GM15510 (cell line): ENCODE data around the gene TMEM8B.

Experiments used
- POLR2A ChIP-seq: IDR thresholded peaks from 3 replicates; pipeline ENCODE4 v1.6.1; 2011; ENCODE audit warnings: borderline replicate concordance; ENCODE audit not compliant: insufficient read length; ENCODE audit errors: extremely low read depth

Gene TMEM8B

DNA sequence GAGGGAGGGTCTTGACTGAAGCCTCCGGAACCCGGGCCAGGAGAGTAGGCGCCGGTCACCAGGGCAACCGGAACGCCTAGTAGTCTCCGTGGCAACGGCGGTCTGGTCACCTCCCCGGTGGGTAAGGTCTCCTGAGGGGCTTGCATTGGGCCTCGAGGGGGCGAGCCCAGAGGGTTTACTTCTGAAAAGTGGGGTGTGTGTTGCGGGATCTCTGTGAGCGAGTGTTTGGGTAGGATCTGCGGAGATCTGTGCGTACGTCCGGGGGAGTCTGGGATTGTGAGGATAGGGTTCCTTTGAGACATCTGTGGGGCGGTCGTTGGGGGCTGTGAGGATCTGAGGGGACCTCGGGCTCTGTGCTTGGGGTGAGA lies 328 bp upstream of the TMEM8B start, which contains the start of gene FAM221B:
Gene FAM221B, minus strand, starts transcription at position 17 of the 368 bp plus-strand sequence. CDS start 2,571 bp downstream, outside the sequence.
- TF ChIP-seq POLR2A, result no peak

DNA sequence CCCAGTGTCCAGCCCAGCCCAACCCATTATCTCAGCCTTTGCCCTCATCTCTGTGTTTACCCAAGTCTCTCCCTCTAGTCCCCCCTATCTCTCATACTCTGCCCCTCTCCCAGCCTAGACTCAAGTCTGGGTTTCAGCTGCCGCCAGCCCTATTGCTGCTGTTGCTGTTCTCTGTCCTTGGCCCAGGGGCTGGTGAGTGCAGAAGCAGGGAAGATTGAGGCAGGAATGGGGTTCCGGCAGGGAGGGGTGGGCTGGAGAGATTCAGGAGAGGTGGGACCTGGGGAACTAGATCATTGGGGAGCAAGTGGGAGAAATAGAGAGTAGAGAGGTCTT lies 702 bp downstream of the TMEM8B start:
- TF ChIP-seq POLR2A, result no peak

DNA sequence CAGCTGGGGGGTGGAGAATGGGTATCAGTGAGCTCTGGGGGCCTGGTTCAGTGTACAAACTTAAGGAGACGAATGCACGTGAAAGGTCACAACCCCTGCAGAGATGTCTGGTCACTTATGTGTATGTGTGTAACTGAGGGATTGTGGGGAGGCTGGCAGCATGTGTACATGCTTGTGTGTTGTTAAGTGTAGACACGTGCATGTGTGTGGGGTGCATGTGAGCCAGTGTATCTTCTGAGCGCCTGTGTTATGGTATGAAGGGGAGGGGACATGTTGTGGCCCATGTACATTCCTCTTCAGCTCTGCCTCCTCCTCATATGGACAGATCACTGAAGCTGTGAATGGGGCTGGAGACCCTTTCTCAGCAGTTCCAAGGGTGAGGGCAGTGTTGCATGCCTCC lies 2.0 kb downstream of the TMEM8B start:
- no peak for TF ChIP-seq POLR2A

DNA sequence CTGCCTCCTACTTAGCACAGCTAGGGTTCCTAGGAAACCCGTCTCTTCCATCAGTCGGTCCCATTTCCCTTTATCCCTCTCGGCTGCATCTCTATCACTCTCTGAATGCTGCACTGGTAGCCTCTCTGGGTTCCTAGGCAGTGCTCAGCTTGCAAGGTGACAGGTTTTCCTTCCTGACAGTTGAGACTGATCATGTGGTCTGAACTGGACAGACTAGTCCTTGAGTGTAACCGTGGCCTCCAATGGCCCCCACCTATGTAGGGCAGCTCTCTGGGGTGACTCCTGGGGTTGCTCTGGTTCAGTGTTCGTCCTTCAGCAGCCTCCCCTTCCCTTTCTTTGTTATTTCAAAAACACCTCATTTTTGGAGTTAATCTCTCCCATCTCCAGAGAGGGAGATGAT lies 3.8 kb downstream of the TMEM8B start:
- no peak for TF ChIP-seq POLR2A

DNA sequence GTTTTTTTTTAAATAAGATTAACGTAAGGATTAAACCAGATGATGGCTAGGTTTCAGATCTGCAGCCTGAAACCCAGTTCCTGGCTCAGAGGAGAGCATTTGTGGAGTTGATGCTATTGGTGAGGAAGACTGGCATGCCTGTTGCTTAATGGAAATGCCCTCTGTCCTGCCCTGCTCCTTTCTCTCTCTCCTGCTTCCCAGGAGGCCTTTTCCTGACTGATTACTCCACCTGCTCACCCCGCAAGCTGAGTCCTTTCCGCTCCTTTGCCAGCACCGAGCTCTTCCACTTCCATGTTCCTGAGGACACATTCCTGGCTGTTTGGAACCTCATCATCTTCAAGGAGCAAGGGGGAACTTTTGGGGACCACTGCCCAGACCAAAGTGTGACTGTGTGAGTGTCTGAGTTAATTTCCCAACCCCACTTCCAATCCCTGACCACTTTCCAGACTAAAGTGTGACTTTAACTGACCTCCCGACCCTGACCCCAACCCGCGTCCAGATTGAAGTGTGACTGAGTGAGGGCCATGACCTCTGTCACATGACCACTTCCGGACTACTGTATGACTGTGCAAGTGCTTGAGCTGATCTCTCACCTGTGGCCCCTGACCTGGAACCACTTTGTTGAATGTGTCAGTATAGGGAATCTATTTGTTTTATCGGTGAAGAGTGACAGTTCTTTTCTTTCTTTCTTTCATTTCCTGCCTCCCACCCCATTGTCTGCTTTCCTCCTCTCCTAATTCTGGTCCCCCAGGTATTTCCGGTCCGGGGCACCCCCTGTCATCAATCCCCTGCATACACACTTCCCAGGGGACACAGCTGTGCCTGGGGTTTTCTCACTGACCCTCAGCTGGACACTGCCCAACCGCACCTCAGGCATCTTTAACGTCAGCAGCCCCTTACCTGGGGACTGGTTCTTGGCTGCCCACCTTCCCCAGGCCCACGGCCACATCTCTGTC lies 5.5 kb downstream of the TMEM8B start:
- no peak for TF ChIP-seq POLR2A

DNA sequence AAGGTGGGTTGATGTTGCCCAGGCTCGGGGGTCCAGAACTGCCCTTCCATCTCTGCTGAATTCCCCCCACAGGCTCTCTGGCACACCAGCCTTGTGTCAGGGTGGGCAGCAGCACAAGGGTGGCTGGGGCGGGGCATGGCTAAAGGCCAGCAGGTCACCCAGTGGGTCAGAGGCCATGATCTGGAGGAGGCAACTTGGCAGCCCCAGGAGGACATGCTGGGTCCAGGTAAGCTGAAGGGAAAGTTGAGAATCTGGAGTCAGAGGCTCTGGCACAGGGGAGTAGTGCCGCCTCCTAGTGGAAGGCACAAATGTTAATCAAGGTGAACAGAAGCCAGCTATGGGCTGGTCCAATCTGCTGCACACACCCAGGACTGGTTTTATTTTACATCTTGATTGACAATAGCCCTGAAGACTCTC lies 6.2 kb downstream of the TMEM8B start:
- no peak for TF ChIP-seq POLR2A

DNA sequence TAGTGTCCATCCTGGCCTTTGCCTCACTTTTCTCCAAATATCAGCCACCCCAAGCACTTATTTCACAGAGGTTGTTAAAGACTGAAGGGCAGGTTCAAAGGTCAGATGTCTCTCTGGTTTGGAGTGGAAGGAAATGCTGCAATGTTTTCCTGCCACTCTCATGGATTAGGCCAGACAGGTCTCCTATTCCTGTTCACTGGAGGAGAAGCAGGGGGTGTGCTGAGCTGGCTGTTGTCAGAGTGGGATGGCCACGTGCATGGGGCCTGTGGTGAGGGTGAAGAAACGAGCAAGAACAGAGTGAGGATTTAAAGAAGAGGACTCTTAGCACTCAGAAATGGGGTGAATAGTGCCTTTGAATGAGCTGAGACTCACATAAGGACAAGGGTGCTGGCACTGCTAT lies 6.7 kb downstream of the TMEM8B start:
- TF ChIP-seq POLR2A, result no peak

DNA sequence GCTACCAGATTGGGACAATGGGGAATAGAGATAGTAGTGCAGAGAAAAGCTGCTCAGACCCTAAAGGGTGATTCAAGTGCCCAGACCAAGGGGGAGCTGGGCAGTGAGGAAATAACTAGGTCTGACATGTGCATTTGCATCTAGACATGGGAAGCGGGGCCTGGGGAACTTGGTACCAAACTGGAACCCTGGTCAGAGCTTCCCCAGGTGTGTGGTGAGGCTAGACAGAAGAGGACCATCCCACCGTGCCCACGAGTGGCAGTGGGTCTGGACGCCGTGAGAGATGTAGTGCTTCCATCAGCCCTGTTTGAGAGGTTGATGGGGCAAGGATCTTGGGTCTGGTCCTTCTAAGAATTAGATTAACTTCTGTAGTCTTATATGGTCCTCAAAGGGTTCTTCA lies 7.6 kb downstream of the TMEM8B start:
- TF ChIP-seq POLR2A, result no peak

DNA sequence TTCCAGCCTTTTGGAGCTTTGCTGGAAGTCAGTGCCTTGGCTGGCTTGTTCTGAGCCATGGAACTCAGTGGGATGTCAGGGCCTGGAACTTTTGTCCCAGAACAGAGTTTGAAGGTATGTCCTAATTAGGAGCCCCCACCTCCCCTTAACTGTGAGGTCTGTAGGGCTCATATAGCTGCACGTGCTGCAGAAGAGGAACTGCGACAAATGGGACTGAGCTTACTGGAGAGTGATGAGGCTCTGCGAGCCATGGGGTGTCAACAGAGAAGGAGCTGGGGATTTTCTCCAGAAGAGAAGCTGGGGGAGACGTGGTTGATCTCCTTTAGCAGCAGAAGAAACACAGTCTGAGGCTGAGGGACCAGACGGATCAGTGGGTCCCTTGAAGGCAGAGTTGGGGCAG lies 10.9 kb downstream of the TMEM8B start:
- TF ChIP-seq POLR2A, result no peak

DNA sequence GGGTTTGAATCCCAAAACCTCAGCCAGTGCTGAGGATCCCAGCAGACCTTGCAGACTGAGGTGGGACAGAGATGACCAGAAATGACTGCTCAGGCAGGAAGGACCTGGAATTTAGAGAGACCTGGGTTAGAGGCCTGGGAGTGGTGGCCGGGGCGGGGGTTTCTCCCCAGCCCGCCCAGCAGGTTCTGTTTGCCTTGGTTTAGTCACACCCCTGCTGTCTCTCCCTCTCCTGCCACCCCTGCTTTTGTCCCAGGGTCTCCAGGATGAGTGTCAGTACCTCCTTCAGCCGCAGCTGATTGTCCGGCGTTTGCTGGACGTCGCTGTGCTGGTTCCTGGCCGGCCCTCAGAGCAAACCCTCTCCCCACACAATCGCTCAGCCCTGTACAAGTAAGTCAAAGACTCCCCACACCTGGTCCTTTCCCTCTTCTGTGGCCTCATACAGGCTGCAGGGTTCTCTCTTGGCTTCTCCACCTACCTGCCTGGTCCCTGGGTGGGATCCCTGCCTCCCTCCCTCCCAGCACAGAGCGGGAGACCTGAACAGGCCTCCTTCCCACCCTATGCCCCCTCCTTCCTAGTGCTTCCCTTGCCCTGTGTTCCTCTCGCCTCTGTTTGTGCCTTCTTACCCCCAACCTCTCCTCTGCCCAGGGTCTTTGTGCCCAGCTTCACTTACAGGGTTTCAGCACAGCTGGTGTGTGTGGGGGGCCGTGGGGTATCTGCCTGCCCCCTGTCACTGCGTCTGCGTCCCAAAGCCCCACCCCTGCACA lies 12.0 kb downstream of the TMEM8B start:
- no peak for TF ChIP-seq POLR2A

DNA sequence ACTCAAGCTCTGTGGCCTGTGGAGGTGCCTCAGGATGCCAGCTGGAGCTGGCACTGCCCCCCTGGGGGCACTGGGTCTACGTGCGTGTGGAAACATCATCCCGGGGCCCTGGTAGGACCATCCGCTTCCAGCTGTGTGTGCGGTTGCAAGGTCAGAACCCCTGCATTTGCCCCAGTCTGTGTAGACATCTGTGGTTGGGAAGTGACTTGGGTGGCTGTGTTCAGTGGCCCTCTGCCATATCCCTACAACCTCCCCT lies 12.5 kb downstream of the TMEM8B start:
- TF ChIP-seq POLR2A, result no peak

DNA sequence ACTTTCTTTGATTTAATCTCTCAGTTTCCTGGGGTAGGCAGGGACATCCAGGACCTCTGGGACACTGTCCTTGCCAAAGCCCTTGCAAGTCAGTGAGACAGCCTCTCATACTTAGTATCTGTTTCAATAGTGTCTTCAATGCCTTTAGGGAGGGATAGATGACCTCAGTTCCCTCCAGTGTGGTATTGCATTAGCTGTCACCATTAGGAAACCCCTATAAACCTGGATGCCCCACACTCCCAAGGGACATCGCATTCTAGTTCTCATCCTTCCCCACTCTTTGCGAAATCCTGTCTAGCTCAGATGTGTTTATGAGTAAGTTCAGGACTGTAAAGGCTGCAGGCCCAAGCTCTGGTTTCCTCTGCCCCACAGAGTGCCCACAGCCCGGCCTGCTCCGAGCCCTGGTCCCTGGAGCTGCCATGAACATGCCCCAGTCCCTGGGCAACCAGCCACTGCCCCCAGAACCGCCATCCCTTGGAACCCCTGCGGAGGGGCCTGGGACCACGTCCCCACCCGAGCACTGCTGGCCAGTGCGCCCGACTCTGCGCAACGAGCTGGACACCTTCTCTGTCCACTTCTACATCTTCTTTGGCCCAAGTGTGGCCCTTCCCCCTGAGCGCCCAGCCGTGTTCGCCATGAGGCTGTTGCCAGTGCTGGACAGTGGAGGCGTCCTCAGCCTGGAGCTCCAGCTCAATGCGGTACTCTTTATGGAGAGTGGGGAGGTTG lies 13.2 kb downstream of the TMEM8B start:
- no peak for TF ChIP-seq POLR2A

DNA sequence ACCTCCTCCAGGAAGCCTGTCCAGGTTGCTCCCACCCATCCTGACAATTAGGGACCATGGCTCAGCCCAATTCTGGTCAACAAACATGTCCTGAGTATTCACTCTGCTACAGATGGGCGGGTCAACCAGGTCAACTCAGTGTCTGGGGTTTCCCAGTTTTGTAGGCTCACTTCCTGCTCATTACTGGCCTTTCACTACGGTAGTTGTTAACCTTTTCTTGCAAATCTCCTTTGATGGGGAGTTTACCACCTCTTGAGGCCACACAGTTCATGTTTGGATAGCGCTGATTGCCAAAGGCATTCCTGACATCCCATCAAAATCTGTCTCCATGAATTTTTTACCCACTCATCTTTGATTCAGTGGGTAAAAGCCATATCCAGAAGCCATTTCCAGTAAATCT lies 13.8 kb downstream of the TMEM8B start:
- TF ChIP-seq POLR2A, result no peak

DNA sequence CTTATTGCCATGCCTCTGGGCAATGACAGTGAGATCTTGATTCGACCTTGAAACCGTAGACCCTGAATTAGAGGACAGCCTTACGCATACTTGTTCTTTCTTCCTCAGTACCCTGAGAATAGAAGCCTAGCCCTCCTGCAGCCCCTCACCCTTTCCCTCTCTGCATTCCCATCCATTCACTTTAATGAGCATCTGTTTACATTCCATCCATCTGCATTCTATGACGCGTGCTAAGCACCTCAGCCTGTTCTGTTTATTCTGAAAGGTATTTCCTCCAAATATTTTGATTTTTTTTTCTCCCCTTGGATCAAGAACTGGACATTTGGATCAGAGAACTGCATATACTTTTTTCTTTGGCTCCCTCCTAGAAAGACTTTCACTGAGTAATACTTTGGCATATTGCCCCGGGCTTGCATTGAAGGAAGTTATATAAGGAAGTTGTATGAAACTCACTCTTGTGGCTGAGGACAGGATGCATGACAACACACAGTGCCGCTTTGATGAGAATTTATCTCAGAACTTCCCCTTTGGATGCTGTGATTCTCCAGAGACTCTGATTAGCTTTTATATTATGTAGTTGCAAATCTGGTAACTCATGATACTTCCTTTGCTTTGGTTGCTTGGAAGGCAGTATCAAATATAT lies 15.7 kb downstream of the TMEM8B start:
- no peak for TF ChIP-seq POLR2A
